WI38 (cell line): ENCODE measurements around the gene COA3.

Experiments used
- H3K4me3 ChIP-seq: 2 replicates; pipeline ENCODE4 v1.5.1; 2011; ENCODE audit warnings: low read depth, mild to moderate bottlenecking, control low read depth, low read length
- TF ChIP-seq, protein P1 (sequence below): IDR thresholded peaks from 2 replicates; pipeline ENCODE4 v1.5.1; 2012; ENCODE audit warnings: low read depth, mild to moderate bottlenecking, control low read depth, low read length

COA3 gene

DNA sequence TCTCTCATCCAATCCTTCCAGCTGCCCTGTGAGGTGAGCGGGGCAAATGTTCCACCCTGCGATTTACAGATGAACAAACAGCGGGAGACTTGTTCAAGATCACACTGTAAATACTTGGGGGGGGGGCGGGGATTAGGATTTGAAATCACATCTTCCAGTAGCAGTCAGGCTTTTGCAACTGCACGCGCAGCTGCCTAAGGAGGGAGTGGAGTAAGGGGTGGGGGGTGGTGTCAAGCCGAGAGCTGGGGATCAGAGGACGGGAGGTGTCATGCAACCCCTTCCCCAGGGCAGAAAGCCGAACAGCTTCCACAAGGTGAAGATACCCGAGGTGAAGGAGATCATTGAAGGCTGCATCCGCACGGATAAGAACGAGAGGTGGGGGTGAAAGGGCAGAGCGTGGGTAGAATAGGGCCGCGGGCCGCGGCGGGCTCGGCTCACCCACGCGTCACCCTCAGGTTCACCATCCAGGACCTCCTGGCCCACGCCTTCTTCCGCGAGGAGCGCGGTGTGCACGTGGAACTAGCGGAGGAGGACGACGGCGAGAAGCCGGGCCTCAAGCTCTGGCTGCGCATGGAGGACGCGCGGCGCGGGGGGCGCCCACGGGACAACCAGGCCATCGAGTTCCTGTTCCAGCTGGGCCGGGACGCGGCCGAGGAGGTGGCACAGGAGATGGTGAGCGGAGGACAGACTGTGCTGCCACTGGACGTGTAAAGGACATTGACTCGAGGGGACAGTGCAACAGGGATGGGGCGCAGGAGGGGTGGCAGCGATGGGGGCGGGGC lies 13.5 kb downstream of the COA3 start:
- TF ChIP-seq, protein P1, sequence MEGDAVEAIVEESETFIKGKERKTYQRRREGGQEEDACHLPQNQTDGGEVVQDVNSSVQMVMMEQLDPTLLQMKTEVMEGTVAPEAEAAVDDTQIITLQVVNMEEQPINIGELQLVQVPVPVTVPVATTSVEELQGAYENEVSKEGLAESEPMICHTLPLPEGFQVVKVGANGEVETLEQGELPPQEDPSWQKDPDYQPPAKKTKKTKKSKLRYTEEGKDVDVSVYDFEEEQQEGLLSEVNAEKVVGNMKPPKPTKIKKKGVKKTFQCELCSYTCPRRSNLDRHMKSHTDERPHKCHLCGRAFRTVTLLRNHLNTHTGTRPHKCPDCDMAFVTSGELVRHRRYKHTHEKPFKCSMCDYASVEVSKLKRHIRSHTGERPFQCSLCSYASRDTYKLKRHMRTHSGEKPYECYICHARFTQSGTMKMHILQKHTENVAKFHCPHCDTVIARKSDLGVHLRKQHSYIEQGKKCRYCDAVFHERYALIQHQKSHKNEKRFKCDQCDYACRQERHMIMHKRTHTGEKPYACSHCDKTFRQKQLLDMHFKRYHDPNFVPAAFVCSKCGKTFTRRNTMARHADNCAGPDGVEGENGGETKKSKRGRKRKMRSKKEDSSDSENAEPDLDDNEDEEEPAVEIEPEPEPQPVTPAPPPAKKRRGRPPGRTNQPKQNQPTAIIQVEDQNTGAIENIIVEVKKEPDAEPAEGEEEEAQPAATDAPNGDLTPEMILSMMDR = no peak
- H3K4me3 ChIP-seq = no peak overlapping the region

DNA sequence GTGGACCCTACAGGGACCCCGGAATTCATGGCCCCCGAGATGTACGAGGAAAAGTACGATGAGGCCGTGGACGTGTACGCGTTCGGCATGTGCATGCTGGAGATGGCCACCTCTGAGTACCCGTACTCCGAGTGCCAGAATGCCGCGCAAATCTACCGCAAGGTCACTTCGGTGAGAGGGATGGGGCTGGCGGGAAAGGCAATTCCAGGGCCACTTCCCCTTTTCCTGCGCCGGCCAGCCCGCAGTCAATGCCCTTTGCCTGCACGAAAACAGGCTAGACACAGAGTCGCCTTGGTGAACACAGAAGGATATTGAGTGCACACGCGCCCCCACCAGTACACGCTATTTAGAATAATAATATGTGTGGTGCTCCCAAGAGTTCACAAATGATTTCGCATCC lies 14.1 kb downstream of the COA3 start:
- H3K4me3 ChIP-seq = no peak overlapping the region
- TF ChIP-seq, protein P1 = no peak

DNA sequence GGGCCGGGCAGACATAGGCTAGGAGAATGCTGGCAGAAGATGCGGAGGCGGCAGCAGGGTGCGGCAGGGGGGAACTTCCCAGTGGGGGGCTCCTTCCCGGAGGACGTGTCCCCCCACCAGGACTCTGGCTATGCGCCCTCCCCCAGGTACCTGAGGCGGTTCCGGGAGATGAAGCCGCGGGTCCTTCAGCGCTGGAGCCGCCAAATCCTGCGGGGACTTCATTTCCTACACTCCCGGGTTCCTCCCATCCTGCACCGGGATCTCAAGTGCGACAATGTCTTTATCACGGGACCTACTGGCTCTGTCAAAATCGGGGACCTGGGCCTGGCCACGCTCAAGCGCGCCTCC lies 14.7 kb downstream of the COA3 start:
- peak overlapping the region; percentile 68; the same call in 1 of the 2 replicates for H3K4me3 ChIP-seq
- TF ChIP-seq, protein P1 = no peak

DNA sequence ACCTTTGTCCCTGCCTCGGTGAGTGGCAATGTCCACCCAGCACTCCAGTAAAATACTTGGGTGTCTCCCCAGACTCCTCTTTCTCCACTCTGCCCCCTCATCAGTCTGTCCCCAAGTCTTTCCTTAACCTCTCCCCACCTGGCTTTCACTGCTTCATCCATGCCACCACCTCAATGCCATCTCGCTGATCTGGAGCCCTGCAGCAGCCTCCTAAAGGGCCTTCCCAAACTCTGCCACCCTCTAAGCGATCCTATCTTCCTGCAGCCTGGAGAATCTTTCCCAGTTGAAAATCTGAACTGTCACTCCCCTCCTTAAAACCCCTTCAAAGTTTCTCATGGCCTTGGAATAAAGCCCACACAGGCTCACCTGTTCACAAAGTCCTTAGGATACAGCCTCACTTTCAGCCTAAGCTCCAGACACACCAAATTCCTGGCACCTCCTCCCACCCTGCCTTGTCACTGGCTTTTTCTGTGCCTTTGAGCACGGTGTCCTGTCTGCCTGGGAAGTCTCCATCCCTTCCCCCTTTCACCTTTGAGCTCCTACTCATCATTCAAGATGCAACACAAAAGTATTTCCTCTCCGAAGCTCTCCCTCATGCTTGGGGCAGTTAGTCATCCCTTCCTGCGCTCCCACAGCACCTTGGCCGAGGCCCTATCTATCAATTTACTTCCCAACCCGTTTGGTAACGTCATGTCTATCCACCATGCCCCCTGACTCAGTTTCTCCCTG lies 15.3 kb downstream of the COA3 start:
- peak overlapping the region; percentile 68; the same call in 1 of the 2 replicates for H3K4me3 ChIP-seq
- TF ChIP-seq, protein P1 = no peak

DNA sequence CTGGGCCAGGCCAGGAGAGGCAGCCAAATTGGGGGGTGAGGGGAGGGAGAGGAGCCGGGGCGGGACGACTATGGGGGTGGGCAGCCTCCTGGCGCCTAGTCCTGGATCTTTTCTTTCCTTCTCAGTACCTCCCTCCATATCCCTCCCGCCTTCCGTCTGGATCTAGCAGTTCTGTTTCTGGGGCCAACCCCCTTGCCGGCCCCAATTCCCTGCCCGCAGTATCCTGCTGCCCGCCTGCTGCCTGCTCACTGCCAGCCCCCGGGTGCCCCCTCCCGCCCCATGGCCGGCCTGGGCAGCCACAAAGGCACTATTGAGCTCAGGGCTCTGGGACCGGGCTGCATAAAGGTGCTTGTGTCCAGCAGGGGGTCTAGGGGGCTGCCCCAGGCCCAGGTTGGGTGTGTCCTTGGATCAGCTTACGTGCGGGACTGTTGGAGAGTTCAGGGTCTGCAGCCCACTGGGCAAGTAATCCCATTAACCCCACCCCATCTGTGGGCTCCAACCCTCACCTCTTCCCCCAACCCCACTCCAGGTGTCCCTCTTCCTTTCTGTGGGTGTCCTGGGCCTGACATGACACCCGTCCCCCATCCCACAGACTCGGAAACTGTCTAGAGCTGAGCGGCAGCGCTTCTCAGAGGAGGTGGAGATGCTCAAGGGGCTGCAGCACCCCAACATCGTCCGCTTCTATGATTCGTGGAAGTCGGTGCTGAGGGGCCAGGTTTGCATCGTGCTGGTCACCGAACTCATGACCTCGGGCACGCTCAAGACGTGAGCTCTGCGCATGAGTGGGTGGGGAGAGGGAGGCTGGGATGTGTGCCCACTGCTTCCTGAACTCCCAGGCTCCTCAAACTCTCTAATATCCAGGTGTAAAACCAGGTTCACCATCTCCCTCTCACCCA lies 16.1 kb downstream of the COA3 start:
- TF ChIP-seq, protein P1 = no peak
- peak overlapping the region; percentile 68 for H3K4me3 ChIP-seq

DNA sequence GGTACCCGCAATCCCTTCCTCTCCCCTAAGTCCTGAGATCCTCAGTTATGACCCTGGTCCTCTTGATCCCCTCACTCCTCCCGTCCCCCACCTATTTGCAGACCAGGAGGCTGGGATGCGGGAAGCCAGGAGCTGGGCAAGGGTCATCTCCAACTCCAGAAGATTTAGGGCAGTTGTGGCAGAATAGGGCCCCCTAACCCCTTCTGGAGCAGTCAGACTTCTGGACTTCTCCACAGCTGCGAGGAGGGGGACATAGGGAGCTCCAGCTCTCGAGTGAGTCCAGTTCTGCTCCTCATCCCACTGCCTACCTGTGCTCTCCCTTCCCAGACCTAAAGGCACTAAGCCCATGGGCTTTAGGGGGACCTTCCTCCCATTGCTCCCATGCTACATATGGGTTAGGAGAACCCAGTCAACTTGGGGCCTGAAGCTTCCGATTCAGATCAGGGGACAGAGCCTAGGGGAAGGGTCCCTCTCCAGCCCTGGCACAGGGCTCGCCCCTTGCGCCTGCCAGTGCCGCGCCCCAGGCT lies 16.8 kb downstream of the COA3 start:
- TF ChIP-seq, protein P1 = no peak
- peak overlapping the region; percentile 68 for H3K4me3 ChIP-seq
